ENCODE results near the gene EED. TPM values are rescaled to one million over a fixed set of nuclear protein-coding genes. Genes with fewer than 3 reads are reported as not detected.

EED gene
- total and polyA plus RNA-seq, 7 donors, result 8.1 to 14.6 (median 10.8) TPM

- Histone ChIP-seq H3K27me3 (ENCODE audit: insufficient read depth in 3 of 3, low read length in 2 of 3) (no peaks in the 10 kb centered on the region), H3K4me3 (peak overlapping the region; percentile 86), H3K4me1 (peaks cover 29% of the 10 kb centered on the region), H3K36me3 (ENCODE audit: insufficient read depth in 1 of 2, low read depth in 1 of 2) (no peaks in the 10 kb centered on the region), H3K9me3 (no peaks in the 10 kb centered on the region), H3K27ac (no peak overlapping the region)
- intact Hi-C loops (cut with DNase I), result no loop called here
- no peak for TF ChIP-seq CTCF (IDR thresholded peaks at IDR 0.05)
- 53 to 67% (median 64%) methylated on average over 5 of the region's 5 CpGs for WGBS, 3 donors
- ATAC-seq (no peak), DNase-seq (no peak)
Measured at GRCh38 chr11:86246293-86246675, 1.7 kb downstream of the EED start.

GRCh38 chr11:86247608-86248007 is 3.1 kb downstream of the EED start:
- ATAC-seq (no peak), DNase-seq (no peak)
- Histone ChIP-seq H3K9me3 (no peaks in the 10 kb centered on the region), H3K27me3 (ENCODE audit: insufficient read depth in 3 of 3, low read length in 2 of 3) (no peaks in the 10 kb centered on the region), H3K4me3 (no peak overlapping the region), H3K4me1 (peaks cover 29% of the 10 kb centered on the region), H3K27ac (no peak overlapping the region), H3K36me3 (ENCODE audit: insufficient read depth in 1 of 2, low read depth in 1 of 2) (no peaks in the 10 kb centered on the region)
- no peak for TF ChIP-seq CTCF (IDR thresholded peaks at IDR 0.05)
- intact Hi-C loops (cut with DNase I), result no loop called here
- 67 to 88% (median 83%) methylated on average over 1 of the region's 1 CpG for whole genome bisulfite sequencing, 3 donors

- intact Hi-C loops (cut with DNase I), result no loop called here
- DNase-seq (no peak), ATAC-seq (no peak)
- H3K4me3 ChIP-seq, result no peak overlapping the region
- no peaks in the 10 kb centered on the region for H3K9me3 ChIP-seq
- H3K27ac ChIP-seq, result no peak overlapping the region
- WGBS, 3 donors, result 88 to 92% (median 89%) methylated on average over 4 of the region's 4 CpGs
- H3K36me3 ChIP-seq (ENCODE audit: insufficient read depth in 1 of 2, low read depth in 1 of 2), result no peaks in the 10 kb centered on the region
- TF ChIP-seq CTCF (IDR thresholded peaks at IDR 0.05), result no peak
- H3K27me3 ChIP-seq (ENCODE audit: insufficient read depth in 3 of 3, low read length in 2 of 3), result no peaks in the 10 kb centered on the region
- H3K4me1 ChIP-seq, result peaks cover 26% of the 10 kb centered on the region
Measured at GRCh38 chr11:86248609-86249008, 4.1 kb downstream of the EED start.

- WGBS, 3 donors, result 56 to 60% (median 59%) methylated on average over 3 of the region's 3 CpGs
Measured at GRCh38 chr11:86249307-86250098, 5.0 kb downstream of the EED start.

More at GRCh38 chr11:86249307-86250098, 5.0 kb downstream of the EED start:
- Histone ChIP-seq H3K9me3 (no peaks in the 10 kb centered on the region), H3K4me3 (no peak overlapping the region), H3K27me3 (ENCODE audit: insufficient read depth in 3 of 3, low read length in 2 of 3) (no peaks in the 10 kb centered on the region), H3K4me1 (peaks cover 22% of the 10 kb centered on the region), H3K36me3 (ENCODE audit: insufficient read depth in 1 of 2, low read depth in 1 of 2) (no peaks in the 10 kb centered on the region), H3K27ac (no peak overlapping the region)
- ATAC-seq, result no peak
- no peak for DNase-seq
- intact Hi-C loops (cut with DNase I), result no loop called here
- no peak for TF ChIP-seq CTCF (IDR thresholded peaks at IDR 0.05)
